ENCODE results near the gene ARHGAP44.

GRCh38 chr17:12952012-12952411 lies 162.7 kb downstream of the ARHGAP44 start:
- no peak for TF ChIP-seq CTCF (IDR thresholded peaks at IDR 0.05 in 8 of 11, conservative IDR thresholded peaks at IDR 0.05 in 3 of 11)
- TF ChIP-seq POLR2A (IDR thresholded peaks at IDR 0.05): no peak

Measured in spleen (tissue), 7 donors.